Measurements from ENCODE around the gene NHLH1.
"Not testable (repeated sequence)": the region's sequence is repeated elsewhere in the genome, so short reads cannot be mapped to it uniquely, and the experiment has no call there.

NHLH1 gene

DNA sequence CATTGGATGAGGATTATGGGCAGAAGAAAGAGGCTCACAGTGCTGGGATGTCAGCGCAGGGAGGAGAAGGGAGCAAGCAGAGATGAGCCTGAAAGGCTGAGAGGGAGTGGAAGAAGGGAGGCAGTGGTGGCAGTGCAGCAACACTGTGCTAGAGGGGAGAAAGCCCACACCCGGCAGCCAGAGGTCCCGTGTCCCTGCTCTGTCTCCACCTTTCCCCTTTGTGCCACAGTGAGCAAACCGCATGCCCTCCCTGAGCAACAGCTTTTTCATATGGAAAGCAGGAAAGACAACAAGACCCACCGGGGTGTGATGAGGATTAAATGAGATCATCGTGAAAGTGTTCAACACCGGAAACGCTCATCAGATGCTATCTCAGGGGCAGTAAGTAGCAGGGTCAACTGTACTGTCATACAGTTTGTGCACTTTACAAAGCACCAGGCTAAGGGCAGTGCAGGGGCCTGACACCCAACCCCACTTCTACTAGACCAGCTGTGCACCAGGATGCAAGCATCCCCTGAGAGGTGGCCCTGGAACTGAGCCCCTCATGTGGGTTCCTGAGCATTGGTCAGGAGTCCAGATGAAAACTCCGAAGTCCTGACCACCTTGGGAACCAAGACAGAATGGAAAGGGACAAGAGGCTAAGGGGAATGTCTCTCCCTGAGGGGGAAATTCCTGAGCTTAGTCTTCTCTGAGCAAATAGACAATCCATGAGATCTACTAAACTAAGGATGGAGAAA lies 9.1 kb downstream of the NHLH1 start:
- WGBS (ENCODE audit: insufficient coverage): 18% methylated on average over 7 of the region's 9 CpGs
- ChIA-PET CTCF (interaction anchor here (0.8 to 14.4 kb wide), 17 partner anchors 14 to 290 kb away, joined by 3 to 437 read pairs (median 6); partner anchors contain the start of genes NHLH1 and VANGL2), POLR2A (interaction anchor here (0.8 to 1.5 kb wide), 2 partner anchors 21 to 85 kb away, joined by 3 to 5 read pairs; no protein-coding TSS in a partner anchor)
- no peak for DNase-seq
- H3K27ac ChIP-seq (ENCODE audit: insufficient read depth in 1 of 2, low read depth in 1 of 2, low read length in 2 of 2, poor library complexity in 1 of 2, severe bottlenecking in 2 of 2): no peak overlapping the region
- no peaks in the 10 kb centered on the region for H3K27me3 ChIP-seq (replicated peaks in 2 of 5; ENCODE audit: control insufficient read depth in 4 of 5, insufficient read depth in 5 of 5, low read length in 4 of 5)
- H3K36me3 ChIP-seq (ENCODE audit: control insufficient read depth in 4 of 4, insufficient read depth in 4 of 4, low read length in 3 of 4): no peaks in the 10 kb centered on the region
- H3K9me3 ChIP-seq (ENCODE audit: control extremely low read depth in 1 of 5, control insufficient read depth in 4 of 5, insufficient read depth in 2 of 5, low read depth in 1 of 5, low read length in 4 of 5): no peaks in the 10 kb centered on the region
- peak overlapping the region in 6 of 7 experiments; percentile 4 to 49 (median 36) for H3K4me3 ChIP-seq (ENCODE audit: control insufficient read depth in 1 of 7, extremely low read depth in 1 of 7, insufficient read depth in 4 of 7, low read depth in 2 of 7, low read length in 6 of 7)
- H3K4me1 ChIP-seq (ENCODE audit: control extremely low read depth in 1 of 4, control insufficient read depth in 4 of 4, insufficient read depth in 4 of 4, low read length in 3 of 4): peaks cover 5 to 24% (median 20%) of the 10 kb centered on the region in 4 experiments

DNA sequence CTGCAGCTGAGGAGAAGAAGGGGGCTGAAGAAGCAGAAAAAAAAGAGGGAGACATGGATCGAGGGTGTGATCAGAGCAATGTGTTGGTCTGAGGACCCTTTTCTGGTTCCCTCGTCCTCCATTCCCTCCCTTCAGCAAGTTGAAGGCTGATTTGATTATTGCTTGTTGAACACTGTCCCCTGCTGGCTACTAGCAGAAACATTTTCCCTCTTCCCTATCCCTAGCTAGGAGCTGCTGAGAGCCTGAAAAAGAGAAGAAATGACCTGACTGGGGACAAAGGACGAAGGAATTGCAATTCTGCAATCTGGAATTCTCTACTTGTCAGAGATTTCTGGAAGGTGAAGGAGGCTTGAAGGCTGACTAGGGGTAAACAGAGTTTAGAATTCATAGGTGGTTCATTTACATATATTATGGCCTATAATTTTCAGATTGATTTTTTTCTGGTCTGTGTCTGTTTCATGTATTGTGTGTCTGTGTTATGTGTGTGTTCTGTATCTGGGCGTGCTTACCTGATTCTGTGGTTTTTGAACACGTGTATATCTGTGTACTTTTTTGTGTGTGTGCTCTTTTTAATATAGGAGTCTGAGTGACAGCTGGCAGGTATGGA lies 9.8 kb downstream of the NHLH1 start:
- H3K27me3 ChIP-seq (replicated peaks in 2 of 5; ENCODE audit: control insufficient read depth in 4 of 5, insufficient read depth in 5 of 5, low read length in 4 of 5): no peaks in the 10 kb centered on the region
- H3K27ac ChIP-seq (ENCODE audit: insufficient read depth in 1 of 2, low read depth in 1 of 2, low read length in 2 of 2, poor library complexity in 1 of 2, severe bottlenecking in 2 of 2): no peak overlapping the region
- H3K9me3 ChIP-seq (ENCODE audit: control extremely low read depth in 1 of 5, control insufficient read depth in 4 of 5, insufficient read depth in 2 of 5, low read depth in 1 of 5, low read length in 4 of 5): no peaks in the 10 kb centered on the region
- peaks cover 5 to 24% (median 20%) of the 10 kb centered on the region in 4 experiments for H3K4me1 ChIP-seq (ENCODE audit: control extremely low read depth in 1 of 4, control insufficient read depth in 4 of 4, insufficient read depth in 4 of 4, low read length in 3 of 4)
- WGBS (ENCODE audit: insufficient coverage): 21% methylated on average over 4 of the region's 5 CpGs
- ChIA-PET CTCF (interaction anchor here (0.8 to 14.4 kb wide), 21 partner anchors 13 to 291 kb away, joined by 3 to 437 read pairs (median 5); partner anchors contain the start of genes NHLH1 and VANGL2), POLR2A (interaction anchor here (0.8 to 1.5 kb wide), 2 partner anchors 21 to 85 kb away, joined by 3 to 5 read pairs; no protein-coding TSS in a partner anchor)
- peak overlapping the region in 3 of 7 experiments; percentile 4 to 49 (median 43) for H3K4me3 ChIP-seq (ENCODE audit: control insufficient read depth in 1 of 7, extremely low read depth in 1 of 7, insufficient read depth in 4 of 7, low read depth in 2 of 7, low read length in 6 of 7)
- H3K36me3 ChIP-seq (ENCODE audit: control insufficient read depth in 4 of 4, insufficient read depth in 4 of 4, low read length in 3 of 4): no peaks in the 10 kb centered on the region
- DNase-seq: peak; percentile 76 to 87 (median 85)

- Histone ChIP-seq H3K9me3 (ENCODE audit: control extremely low read depth in 1 of 5, control insufficient read depth in 4 of 5, insufficient read depth in 2 of 5, low read depth in 1 of 5, low read length in 4 of 5) (no peaks in the 10 kb centered on the region), H3K27me3 (replicated peaks in 2 of 5; ENCODE audit: control insufficient read depth in 4 of 5, insufficient read depth in 5 of 5, low read length in 4 of 5) (no peaks in the 10 kb centered on the region), H3K4me3 (ENCODE audit: control insufficient read depth in 1 of 7, extremely low read depth in 1 of 7, insufficient read depth in 4 of 7, low read depth in 2 of 7, low read length in 6 of 7) (no peak overlapping the region), H3K27ac (ENCODE audit: insufficient read depth in 1 of 2, low read depth in 1 of 2, low read length in 2 of 2, poor library complexity in 1 of 2, severe bottlenecking in 2 of 2) (no peak overlapping the region), H3K4me1 (ENCODE audit: control extremely low read depth in 1 of 4, control insufficient read depth in 4 of 4, insufficient read depth in 4 of 4, low read length in 3 of 4) (peaks cover 5 to 24% (median 20%) of the 10 kb centered on the region in 4 experiments), H3K36me3 (ENCODE audit: control insufficient read depth in 4 of 4, insufficient read depth in 4 of 4, low read length in 3 of 4) (no peaks in the 10 kb centered on the region)
- CTCF ChIA-PET: interaction anchor here (0.8 to 14.4 kb wide), 19 partner anchors 12 to 269 kb away, joined by 3 to 437 read pairs (median 5); partner anchors contain the start of gene NHLH1
- DNase-seq: no peak
- WGBS (ENCODE audit: insufficient coverage): 86% methylated on average over 5 of the region's 7 CpGs
- POLR2A ChIA-PET: interaction anchor here (0.6 kb wide), 1 partner anchor 10 kb away, joined by 3 read pairs; no protein-coding TSS in a partner anchor
Measured at GRCh38 chr1:160377585-160378206, 10.8 kb downstream of the NHLH1 start.

GRCh38 chr1:160384812-160385211 lies 17.9 kb downstream of the NHLH1 start:
- H3K36me3 ChIP-seq (ENCODE audit: control insufficient read depth in 4 of 4, insufficient read depth in 4 of 4, low read length in 3 of 4); H3K9me3 ChIP-seq (ENCODE audit: control extremely low read depth in 1 of 5, control insufficient read depth in 4 of 5, insufficient read depth in 2 of 5, low read depth in 1 of 5, low read length in 4 of 5); H3K27ac ChIP-seq (ENCODE audit: insufficient read depth in 1 of 2, low read depth in 1 of 2, low read length in 2 of 2, poor library complexity in 1 of 2, severe bottlenecking in 2 of 2); H3K27me3 ChIP-seq (replicated peaks in 2 of 5; ENCODE audit: control insufficient read depth in 4 of 5, insufficient read depth in 5 of 5, low read length in 4 of 5); H3K4me3 ChIP-seq (ENCODE audit: control insufficient read depth in 1 of 7, extremely low read depth in 1 of 7, insufficient read depth in 4 of 7, low read depth in 2 of 7, low read length in 6 of 7); DNase-seq; H3K4me1 ChIP-seq (ENCODE audit: control extremely low read depth in 1 of 4, control insufficient read depth in 4 of 4, insufficient read depth in 4 of 4, low read length in 3 of 4); POLR2A ChIA-PET: not testable (repeated sequence)
- CTCF ChIA-PET: interaction anchor here (0.5 kb wide), 1 partner anchor 11 kb away, joined by 3 read pairs; no protein-coding TSS in a partner anchor
- no CpG with 5 or more reads among the region's 2 CpGs for WGBS (ENCODE audit: insufficient coverage)

DNA sequence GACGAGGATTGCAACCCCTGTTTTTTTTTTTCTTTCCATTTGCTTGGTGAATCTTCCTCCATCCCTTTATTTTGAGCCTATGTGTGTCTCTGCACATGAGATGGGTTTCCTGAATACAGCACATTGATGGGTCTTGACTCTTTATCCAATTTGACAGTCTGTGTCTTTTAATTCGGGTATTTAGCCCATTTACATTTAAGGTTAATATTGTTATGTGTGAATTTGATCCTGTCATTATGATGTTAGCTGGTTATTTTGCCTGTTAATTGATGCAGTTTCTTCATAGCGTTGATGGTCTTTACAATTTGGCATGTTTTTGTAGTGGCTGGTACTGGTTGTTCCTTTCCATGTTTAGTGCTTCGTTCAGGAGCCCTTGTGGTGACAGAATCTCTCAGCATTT lies 21.5 kb downstream of the NHLH1 start:
- H3K27me3 ChIP-seq (replicated peaks in 2 of 5; ENCODE audit: control insufficient read depth in 4 of 5, insufficient read depth in 5 of 5, low read length in 4 of 5); DNase-seq; H3K27ac ChIP-seq (ENCODE audit: insufficient read depth in 1 of 2, low read depth in 1 of 2, low read length in 2 of 2, poor library complexity in 1 of 2, severe bottlenecking in 2 of 2); H3K9me3 ChIP-seq (ENCODE audit: control extremely low read depth in 1 of 5, control insufficient read depth in 4 of 5, insufficient read depth in 2 of 5, low read depth in 1 of 5, low read length in 4 of 5); H3K4me3 ChIP-seq (ENCODE audit: control insufficient read depth in 1 of 7, extremely low read depth in 1 of 7, insufficient read depth in 4 of 7, low read depth in 2 of 7, low read length in 6 of 7); H3K4me1 ChIP-seq (ENCODE audit: control extremely low read depth in 1 of 4, control insufficient read depth in 4 of 4, insufficient read depth in 4 of 4, low read length in 3 of 4); H3K36me3 ChIP-seq (ENCODE audit: control insufficient read depth in 4 of 4, insufficient read depth in 4 of 4, low read length in 3 of 4); POLR2A ChIA-PET: not testable (repeated sequence)
- CTCF ChIA-PET: interaction anchor here (2.4 kb wide), 1 partner anchor 12 kb away, joined by 6 read pairs; no protein-coding TSS in a partner anchor
- WGBS (ENCODE audit: insufficient coverage): 100% methylated on average over 2 of the region's 4 CpGs

- Histone ChIP-seq H3K27ac (ENCODE audit: insufficient read depth in 1 of 2, low read depth in 1 of 2, low read length in 2 of 2, poor library complexity in 1 of 2, severe bottlenecking in 2 of 2) (no peak overlapping the region), H3K4me3 (ENCODE audit: control insufficient read depth in 1 of 7, extremely low read depth in 1 of 7, insufficient read depth in 4 of 7, low read depth in 2 of 7, low read length in 6 of 7) (no peak overlapping the region), H3K27me3 (replicated peaks in 2 of 5; ENCODE audit: control insufficient read depth in 4 of 5, insufficient read depth in 5 of 5, low read length in 4 of 5) (no peaks in the 10 kb centered on the region), H3K4me1 (ENCODE audit: control extremely low read depth in 1 of 4, control insufficient read depth in 4 of 4, insufficient read depth in 4 of 4, low read length in 3 of 4) (peaks cover 0 to 3% (median 2%) of the 10 kb centered on the region in 4 experiments), H3K36me3 (ENCODE audit: control insufficient read depth in 4 of 4, insufficient read depth in 4 of 4, low read length in 3 of 4) (no peaks in the 10 kb centered on the region), H3K9me3 (ENCODE audit: control extremely low read depth in 1 of 5, control insufficient read depth in 4 of 5, insufficient read depth in 2 of 5, low read depth in 1 of 5, low read length in 4 of 5) (no peaks in the 10 kb centered on the region)
- POLR2A ChIA-PET: no interaction called here
- CTCF ChIA-PET: interaction anchor here (1.6 to 1.7 kb wide), 2 partner anchors 14 to 19 kb away, joined by 3 to 4 read pairs; no protein-coding TSS in a partner anchor
- 92% methylated on average over 7 of the region's 8 CpGs for WGBS (ENCODE audit: insufficient coverage)
- DNase-seq: no peak
Measured at GRCh38 chr1:160394673-160395072, 27.8 kb downstream of the NHLH1 start.
